Measurements from ENCODE around the gene LDLRAD4.

The LDLRAD4 gene

DNA sequence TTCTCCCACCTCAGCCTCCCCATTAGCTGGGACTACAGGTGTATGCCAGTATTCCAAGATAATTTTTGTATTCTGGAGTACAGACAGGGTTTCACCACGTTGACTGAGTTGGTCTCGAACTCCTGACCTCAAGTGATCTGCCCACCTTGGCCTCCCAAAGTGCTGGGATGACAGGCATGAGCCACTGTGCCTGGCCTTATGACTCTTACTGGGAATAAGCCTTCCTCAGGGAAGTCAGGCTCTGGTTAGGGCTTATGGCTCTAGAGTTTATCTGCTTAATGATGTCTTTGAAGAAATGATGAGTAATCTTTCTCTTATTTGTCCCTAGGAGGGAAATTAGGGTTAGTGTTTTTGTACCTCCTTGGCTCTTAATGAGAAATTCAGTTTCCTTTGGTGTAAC is 320.1 kb downstream of the LDLRAD4 start:
- DNase-seq (ENCODE audit: low spot score) = no peak

DNA sequence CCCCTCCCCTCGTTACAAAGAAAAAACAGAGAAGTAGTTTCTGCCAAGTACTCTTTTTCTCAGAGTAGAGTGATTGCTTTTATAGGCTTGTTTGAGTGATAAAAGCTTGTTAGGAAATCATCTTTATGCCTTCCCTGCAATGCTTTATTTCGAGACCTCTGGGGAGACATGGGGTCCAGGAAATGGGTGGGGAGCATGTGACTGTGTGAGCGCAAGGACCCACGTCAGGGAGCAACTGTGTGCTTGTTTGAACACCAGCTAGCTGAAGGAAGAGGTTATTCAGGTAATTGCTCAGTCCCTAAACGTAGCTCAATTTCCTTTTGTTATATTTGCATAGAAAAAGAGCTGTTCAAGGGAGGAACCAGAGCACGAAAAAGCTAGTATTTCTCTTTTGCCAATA is 320.5 kb downstream of the LDLRAD4 start:
- no peak for DNase-seq (ENCODE audit: low spot score)

DNA sequence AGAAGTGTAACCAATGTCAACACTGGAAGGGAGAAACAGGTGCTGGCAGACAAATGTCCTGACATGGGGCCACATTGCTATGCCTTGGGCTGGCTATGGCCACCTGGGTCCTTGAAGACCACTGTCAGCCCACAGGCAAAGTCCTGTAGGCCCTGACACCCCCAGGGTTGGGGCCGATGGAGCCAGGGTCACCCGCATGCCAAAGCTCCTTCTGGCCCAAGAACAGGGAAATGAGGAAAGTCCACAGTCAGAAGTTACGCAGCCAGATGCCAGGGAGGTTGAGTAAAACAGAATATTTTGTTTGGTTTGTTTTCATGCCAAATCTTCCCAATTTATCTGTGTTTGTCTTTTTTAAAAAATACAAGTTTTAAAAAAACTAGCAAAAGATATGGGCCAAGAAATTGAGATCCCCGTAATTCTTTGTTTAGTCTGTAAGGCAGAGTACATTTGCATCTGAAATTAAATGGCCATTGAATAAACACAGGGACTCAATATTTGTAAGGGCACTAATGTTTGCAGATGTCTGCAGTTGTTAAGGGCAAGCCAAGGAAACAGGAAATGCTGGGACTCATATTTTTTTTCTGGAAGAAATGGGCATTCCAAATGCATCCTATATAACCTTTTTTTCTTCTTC is 321.4 kb downstream of the LDLRAD4 start:
- DNase-seq (ENCODE audit: low spot score) = no peak

DNA sequence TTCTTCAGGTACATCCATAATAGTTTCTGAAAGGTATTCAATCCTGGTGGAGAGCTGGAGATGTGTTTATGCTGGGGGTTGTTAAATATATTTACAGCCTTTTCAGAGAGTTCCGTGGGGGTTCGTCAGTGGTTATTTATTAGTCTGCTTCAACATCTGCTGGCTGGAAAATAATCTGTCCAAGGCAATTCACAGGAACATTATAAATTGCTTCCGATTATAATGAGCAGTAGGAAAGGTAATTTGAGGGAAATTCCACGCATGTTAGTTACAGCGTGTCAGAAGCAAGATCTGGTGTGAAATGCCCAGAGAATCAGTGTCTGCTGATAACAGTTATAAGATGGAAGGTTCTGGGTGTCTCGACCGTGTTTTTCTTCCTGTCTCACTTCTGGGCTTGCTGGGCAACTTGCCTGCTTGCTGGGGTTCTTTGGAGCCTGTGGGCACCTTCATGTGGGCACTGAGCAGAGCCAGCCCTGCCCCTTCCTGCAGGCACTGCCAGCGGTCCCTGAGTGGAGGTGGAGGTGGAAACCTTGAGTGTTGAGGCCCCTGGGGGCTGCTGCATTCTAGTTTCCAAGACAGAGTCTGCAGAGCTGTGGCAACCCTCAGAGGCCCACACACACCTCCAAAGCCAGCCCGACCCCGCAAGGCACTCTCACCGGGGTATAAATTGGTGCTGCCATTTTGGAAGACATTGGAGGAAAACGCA is 322.1 kb downstream of the LDLRAD4 start:
- no peak for DNase-seq (ENCODE audit: low spot score)

DNA sequence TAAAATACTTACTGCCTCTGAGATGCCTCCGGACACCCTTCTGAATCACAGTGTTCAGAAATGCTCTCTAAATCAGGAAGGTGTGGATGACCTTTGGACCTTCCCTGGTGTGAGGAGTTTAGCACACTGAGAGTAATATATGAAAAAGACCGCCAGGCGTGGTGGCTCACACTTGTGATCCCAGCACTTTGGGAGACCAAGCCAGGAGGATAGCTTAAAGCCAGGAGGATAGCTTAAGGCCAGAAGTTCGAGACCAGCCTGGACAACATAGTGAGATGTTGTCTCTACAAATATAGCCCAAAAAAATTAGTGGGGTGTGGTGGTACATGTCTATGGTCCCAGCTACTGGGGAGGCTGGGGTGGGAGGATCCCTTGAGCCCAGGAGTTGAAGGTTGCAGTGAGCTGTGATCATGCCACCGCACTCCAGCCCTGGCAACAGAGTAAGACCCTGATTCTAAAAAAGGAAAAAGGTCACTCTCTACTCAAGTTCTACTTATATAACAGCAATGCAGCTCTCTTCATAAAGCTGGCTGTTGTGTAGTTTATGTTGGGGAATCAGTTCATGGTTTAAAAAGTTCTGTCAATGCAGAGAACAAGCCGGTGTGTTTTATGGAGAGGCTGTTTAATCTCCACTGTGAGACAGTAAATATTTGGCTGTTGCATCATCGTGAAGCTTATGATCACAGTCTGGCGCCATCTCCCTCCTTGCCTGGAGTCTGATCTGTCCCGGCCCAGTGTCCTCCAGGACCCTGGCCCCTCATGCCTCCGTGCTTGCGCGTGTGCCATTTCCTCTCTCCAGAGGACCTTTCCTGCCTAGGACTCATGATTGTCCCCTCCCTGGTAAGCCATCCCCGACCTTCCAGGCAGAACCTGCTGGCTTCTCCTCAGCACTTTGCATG is 323.3 kb downstream of the LDLRAD4 start:
- DNase-seq (ENCODE audit: low spot score) = no peak

DNA sequence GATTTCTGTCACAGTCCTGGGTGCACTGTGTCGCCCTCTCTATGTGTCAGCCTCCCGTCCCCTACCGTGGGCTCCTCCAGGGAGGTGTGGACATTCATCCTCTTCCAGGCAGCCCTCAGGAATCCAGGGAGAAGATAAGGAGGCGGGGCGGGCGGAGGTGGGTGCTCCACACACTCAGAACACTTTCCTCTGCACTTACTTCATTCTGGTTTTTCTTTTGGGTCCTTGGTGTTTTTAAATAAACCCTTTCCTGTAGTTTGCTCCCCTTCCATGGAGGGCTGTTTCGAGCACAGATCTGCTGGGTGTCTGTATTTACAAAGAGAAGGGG is 323.9 kb downstream of the LDLRAD4 start:
- DNase-seq (ENCODE audit: low spot score) = no peak

DNA sequence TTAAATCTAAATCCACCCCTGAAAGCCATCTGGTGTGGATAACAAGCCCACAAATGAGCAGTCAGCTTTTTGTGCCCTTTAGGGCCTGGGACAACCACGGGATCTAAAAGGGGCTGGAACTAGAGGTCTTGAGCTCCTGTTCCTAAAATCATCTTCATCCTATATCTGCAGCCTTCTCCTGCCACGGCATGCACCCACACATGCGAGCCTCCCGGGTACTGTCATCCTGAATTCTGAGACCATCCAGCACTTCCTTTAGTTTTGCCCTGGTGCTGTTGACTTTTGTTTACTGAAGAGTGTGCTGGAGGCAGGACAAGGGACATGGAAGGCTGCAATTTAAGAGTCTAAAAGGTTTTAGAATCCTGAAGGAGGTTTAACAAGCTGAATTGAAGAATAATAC is 324.6 kb downstream of the LDLRAD4 start:
- DNase-seq (ENCODE audit: low spot score) = no peak

DNA sequence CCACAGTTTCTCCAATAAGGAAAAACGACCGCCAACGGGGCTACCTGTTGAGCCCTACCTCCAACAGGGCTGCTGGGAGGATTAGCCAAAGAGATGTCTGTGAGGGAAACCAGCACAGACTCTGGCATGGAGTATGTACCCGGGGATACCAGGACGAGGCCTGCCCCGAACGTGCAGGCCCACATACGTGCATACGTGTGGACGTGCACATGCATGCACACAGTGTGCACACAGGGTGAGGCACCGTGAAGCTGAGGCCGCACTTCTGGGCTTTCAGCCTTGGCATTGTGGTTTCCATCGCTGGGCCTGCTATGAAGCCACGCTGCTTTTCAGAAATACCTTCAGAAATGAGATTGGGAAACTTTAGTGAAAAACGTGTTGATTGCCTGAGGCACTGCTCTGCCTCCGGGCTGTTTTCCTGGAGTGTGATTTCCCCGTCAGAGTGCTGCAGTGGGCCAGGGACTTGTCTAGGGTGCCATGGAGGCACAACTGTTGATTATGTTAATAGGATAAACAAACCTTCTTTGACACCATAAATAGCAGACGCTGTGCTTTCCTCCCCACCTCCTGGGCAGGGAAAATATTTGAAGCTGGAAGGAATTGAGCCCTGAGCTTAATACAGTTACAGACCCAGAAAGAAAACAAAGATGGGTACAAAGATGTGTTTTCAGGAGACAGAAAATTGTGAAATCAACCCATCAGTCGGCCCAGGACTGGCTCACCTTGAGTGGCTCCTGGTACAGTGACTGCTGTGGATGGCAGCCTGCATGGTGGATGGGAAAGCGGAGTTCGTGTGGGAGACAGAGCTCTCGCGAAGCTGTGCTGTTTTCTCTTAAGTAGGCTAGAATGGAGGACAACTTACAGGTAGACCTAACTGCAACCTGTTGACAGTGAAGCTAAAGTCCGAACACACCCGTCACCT is 325.5 kb downstream of the LDLRAD4 start:
- no peak for DNase-seq (ENCODE audit: low spot score)

DNA sequence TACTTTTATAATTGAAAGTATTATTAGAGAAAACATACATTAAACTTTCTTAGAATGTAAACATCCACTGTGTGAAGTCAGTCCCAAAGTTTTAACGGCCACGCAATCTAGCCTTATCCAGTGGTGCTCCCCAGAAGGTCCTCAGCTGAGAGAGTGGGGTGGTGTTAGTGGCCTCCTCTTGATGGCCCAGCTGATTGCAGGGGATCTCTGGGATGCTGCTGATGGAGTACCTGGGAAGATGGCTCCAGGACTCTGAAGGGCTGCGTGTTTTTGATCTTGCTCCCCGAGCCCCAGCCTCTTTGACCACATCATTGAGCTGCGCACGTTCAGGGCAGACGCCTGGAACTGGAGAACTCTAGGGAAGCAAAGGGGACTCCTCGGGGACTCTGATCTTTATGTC is 326.4 kb downstream of the LDLRAD4 start:
- DNase-seq (ENCODE audit: low spot score) = no peak

DNA sequence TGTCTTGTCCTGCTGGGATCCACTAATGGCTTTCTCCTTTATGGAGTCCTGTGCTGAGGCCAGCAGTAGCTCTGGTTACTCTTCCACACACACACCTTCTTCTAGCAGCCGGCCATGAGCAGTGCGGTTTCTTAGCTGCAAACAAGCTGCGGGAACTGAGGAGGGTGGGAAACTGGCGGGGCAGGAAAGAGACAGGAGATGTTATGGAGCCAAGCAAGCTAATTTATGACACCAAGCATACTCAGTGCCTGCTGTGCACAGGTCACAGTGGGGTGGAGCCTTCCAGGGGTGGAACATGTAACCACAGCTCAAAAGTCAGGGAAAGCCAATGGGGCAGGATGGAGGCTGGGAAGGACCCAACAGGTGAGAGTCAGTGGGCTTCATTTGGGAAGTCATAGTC is 327.0 kb downstream of the LDLRAD4 start:
- no peak for DNase-seq (ENCODE audit: low spot score)

DNA sequence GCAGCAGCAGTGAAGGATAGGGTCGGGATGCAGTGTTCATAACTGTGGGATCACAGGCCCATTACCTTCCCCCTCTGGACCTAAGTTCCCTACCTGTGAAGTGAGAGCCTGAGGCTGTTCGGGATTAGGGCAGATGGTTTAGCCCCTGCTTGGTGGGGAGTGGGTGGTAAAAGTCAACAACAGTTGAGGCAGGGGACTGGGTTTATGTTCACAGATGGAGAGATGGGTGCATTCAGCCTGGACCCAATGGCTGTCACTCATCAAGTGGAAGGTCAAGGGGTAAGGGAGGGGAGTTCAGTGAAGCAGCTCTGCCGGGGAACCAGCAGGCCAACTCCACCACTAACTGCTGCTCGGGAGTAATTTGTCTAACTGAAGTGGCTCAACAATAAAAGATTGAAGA is 327.4 kb downstream of the LDLRAD4 start:
- no peak for DNase-seq (ENCODE audit: low spot score)

DNA sequence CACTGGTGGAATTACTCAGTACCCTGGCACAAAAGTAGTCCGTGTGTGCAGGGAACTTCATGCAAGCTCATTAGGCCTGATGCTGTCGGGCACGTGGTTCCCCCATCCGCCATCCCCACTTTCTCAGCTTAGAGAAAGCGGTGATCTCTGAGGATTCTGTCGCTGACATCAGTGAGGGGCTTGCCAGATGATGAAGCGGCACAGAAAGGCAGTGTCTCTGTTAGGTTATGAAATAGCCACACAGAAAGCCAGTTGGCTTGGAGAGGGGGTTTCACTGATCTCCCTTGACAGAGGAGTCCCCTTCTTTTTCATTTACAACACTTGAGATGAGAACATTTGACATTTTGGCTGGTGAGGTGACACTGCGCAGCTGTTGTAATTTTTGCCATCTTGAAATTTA is 328.1 kb downstream of the LDLRAD4 start:
- no peak for DNase-seq (ENCODE audit: low spot score)

DNA sequence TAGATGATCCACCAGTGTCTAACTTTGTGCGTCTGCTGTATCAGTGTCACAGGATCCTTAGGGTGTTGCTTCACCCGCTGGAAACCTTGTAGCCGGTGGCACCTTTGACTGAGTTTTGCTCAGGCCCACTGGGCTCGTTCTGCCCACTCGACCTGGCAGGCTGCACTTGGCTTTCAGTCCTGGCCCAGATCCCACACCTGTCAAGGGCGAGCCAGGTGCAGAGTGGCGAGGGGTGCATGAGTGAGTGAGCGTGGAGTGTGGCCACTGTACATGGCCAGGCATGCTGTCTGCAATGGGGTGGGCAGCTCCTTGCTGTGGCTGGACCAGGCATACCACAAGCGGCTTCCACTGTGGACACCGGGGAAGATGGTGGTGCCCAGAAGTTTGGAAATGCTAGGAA is 328.8 kb downstream of the LDLRAD4 start:
- no peak for DNase-seq (ENCODE audit: low spot score)

DNA sequence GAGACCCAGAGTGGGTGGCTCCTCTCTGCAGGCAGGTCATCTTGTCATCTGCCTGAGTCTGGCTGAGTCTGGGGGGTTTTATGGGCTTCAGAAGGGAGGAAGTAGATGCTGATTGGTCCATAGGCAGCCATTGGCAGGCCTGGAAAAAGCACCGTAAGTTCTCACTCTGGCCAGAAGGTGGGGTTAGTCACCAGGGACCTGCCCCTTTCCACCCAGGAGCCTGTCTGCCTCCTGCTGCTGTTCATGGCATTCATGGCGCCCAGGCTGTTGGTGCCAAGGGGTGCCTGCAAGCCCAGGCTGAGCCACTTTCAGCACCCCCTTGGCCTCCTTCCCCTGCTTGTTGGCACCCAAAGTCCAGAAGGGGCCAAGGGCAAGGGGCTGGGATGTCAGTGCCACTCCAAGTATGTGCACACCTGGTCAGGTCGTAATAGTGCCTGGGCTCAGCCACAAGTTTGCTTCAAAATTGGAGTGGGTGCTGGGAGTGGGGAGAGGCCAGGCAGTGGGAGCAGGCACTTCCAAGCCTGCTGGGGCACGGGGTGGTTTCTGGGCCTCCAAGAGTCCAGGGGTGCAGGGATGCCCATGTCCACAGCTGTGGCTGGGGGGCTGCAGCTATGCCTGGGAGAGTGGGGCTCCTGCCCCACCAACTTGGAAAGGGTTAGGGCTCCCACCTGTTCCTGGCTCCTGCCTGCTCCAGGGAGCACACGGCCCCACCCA is 329.7 kb downstream of the LDLRAD4 start:
- no peak for DNase-seq (ENCODE audit: low spot score)

DNA sequence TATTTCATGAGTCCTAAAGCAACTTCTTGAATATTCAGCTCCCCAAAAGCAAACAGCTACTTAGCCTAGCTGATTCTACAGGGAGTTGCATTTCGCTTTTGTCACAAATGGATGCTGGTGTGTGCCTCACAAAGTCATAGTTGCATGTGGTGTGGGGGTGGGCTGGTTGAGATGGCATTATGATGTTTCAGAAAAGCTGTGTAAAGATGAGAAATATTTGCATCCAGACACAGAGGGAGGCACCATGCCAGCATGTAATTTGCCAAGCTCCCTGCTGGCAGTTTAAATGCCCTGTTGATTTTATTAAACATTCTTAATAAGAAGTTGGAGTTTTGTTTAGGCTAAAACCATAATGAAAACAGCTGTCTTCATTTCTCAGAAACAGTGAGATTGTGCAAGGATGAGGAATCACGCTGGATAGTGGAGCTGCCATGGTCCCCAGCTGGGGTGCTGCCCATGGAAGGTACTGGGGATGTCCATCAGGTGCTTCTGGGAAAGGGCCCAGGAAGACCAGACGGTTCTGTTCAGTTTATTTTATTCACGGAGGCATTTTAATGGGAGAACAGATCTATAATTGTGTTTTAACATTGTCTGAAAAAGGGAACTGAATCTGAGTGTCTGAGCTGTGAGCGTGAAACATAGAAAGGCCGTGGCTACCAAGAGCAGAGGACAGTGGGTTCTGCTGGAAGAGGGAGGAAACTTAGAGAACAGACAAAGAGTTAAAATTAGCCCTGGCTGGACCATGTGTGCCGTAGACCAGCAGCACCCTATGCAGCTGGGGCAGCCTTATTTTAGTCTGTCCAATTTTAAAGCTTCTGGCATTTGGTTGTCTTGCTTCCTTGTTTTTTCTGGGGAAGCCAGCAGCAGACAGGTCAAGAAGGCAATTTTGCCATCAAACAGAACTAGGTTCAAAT is 330.7 kb downstream of the LDLRAD4 start:
- peak; percentile 72 for DNase-seq (ENCODE audit: low spot score)

DNA sequence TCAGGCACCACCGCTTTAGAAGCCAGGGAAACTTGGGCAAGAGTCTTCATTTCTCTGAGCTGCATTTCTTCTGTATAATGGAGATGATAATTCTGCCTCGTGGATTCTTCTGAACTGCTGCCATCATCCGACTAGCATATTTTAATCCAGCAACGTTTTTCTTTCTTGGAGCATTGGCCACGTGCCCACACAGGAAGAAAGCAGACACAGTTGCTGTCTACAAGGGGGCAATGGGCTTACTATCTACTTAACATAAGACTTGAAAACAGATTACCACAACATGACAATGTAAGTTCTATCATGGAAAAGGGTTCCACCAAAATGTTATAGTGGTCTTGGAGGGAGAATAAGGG is 331.3 kb downstream of the LDLRAD4 start:
- DNase-seq (ENCODE audit: low spot score) = no peak

DNA sequence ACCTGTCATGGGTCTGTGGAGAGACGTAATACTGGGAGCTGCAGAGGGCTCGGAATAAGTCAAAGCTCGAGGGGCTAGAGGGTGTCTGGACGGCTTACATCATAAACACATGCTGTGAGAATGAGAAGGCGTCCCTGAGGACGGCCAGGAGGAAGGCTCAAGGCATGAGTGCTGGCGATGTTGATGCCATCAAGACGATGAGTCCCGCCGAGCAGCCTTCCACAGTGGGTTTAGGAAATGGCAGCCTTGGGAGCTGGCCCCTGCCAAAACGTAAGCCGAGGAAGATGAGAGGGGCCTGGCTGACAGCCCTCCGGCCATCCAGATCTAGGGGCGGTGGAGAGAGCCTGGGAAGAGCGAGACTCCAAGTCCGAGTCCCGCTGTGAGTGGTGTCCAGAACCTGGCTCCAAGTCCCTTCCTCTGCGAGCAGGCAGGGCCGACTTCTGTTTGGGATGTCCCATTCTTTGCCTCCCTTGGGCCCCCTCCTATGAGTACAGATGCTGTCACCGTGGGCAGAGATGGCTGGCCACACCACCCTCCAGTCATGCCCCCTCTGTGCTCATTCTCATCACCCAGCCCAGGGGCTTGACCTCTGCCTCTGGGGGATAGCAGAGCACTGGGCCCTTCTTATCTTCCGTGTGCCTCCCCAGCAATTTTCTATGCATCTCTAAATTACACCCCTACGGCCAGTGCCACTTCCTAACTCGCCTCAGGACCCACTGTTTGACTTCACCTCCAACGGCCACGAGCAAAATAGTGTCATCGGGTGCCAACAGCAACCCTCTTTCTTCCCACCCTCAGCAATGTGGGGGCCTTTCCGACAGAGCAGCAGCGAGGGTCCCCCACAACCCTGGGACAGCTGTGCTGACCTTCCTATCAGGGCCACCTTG is 332.1 kb downstream of the LDLRAD4 start:
- no peak for DNase-seq (ENCODE audit: low spot score)

DNA sequence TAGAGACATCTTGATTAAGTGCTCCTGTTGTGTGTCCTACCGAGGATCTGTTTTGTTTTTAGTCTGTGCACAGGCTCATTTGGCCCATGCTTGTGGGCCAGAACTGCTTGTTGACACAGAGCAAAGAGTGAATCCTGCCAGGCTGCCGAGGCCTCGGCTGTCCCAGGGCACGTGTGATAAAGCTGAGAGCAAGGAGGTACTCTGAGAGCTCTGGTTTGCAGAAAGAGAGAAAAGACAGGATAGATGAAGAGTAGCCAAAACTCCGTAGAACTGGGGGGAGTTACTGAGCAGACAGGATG is 332.7 kb downstream of the LDLRAD4 start:
- DNase-seq (ENCODE audit: low spot score) = no peak

DNA sequence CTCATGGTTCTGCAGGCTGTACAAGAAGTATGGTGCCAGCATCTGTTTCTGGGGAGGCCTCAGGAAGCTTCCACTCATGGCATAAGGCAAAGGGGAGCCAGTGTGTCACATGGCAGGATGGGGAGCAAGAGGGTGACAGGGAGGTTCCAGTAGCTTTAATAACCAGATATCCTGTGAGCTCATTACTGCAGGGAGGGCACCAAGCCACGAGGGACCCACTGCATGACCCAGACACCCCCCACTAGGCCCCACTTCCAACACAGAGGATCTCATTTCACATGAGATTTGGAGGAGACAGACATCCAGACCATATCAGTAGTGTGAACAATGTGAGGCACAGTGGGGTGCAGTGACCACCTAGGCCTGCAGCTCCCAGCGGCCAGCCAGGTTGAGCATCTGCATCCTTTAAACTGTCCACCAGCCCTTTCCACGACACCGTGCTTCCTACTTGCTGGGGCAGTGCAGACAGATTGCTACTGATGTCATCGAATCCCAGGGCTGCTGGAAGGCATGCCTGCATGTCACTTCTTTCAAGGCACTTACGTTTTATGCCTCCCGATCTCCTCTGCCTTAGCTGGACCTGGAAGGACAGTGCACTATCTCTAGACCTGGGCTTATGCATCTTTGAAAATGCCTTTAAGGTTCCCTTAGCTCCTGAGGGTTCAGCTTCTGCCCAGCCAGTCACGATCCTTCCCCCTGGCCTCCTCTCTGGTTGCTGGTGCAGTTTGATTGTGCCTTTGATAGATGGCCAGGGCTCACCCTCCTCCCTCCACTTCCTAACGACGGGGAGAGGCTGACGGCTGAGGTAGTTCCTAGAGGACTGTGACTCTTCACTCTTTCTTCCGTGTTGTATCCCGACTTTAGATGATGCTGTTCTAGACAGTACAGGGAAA is 333.5 kb downstream of the LDLRAD4 start:
- no peak for DNase-seq (ENCODE audit: low spot score)
